ACC112 (cell line): ENCODE measurements around the gene PFKP.

Experiments
- H2AFZ ChIP-seq: fragments of 200-600 bp; sonication (generic); one replicate; pipeline ENCODE4 v1.6.0; 2017; ENCODE audit warnings: antibody characterized with exemption, low read length; ENCODE audit not compliant: unreplicated experiment
- H3K27ac ChIP-seq: fragments of 200-600 bp; sonication (generic); 2 replicates; pipeline ENCODE4 v1.5.1; 2014; ENCODE audit warnings: low read depth, mild to moderate bottlenecking, antibody characterized with exemption, low read length, moderate library complexity
- H3K27me3 ChIP-seq: fragments of 200-600 bp; sonication (generic); 2 replicates; pipeline ENCODE4 v1.6.1; 2014; ENCODE audit warnings: mild to moderate bottlenecking, antibody characterized with exemption, low read length, moderate library complexity, mixed read lengths; ENCODE audit not compliant: insufficient read depth
- H3K36me3 ChIP-seq: fragments of 200-600 bp; sonication (generic); 2 replicates; pipeline ENCODE4 v1.6.1; 2016; ENCODE audit warnings: mild to moderate bottlenecking, antibody characterized with exemption, low read length, moderate library complexity, mixed read lengths; ENCODE audit not compliant: insufficient read depth
- H3K4me1 ChIP-seq: fragments of 200-600 bp; sonication (generic); one replicate; pipeline ENCODE4 v1.6.1; 2016; ENCODE audit warnings: low read length, mixed read lengths; ENCODE audit not compliant: insufficient read depth, unreplicated experiment, control insufficient read depth
- H3K4me3 ChIP-seq: fragments of 200-600 bp; sonication (generic); 2 replicates; pipeline ENCODE4 v1.5.1; 2014; ENCODE audit warnings: mild to moderate bottlenecking, low read depth, low read length
- H3K79me2 ChIP-seq: fragments of 200-600 bp; sonication (generic); one replicate; pipeline ENCODE4 v1.6.0; 2016; ENCODE audit warnings: low read length; ENCODE audit not compliant: control insufficient read depth, unreplicated experiment, insufficient read depth

Gene PFKP

DNA sequence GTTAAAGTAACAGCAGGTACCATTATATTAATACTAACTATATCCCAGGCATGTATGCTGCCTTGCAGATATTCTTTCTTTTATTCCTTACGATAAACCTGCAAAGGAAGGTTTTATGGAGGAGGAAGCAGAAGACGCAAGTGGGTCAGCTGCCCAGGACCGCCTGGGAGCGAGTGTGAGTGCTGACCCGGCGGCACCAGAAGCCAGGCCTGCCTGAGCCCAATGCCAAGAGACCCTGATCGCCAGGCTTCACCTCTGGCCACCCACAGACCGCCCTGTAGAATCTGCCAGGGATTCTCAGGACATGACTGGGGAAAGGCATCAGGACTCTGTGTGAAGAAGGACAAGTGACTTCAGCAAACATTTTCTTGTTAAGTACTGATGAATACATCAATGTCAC is 78.9 kb downstream of the PFKP start:
- no peak overlapping the region for H3K4me3 ChIP-seq
- H3K4me1 ChIP-seq = no peaks in the 10 kb centered on the region
- H3K79me2 ChIP-seq = no peaks in the 10 kb centered on the region
- no peaks in the 10 kb centered on the region for H3K27me3 ChIP-seq
- H3K36me3 ChIP-seq = peaks cover 33% of the 10 kb centered on the region
- H3K27ac ChIP-seq = no peak overlapping the region
- no peak overlapping the region for H2AFZ ChIP-seq

DNA sequence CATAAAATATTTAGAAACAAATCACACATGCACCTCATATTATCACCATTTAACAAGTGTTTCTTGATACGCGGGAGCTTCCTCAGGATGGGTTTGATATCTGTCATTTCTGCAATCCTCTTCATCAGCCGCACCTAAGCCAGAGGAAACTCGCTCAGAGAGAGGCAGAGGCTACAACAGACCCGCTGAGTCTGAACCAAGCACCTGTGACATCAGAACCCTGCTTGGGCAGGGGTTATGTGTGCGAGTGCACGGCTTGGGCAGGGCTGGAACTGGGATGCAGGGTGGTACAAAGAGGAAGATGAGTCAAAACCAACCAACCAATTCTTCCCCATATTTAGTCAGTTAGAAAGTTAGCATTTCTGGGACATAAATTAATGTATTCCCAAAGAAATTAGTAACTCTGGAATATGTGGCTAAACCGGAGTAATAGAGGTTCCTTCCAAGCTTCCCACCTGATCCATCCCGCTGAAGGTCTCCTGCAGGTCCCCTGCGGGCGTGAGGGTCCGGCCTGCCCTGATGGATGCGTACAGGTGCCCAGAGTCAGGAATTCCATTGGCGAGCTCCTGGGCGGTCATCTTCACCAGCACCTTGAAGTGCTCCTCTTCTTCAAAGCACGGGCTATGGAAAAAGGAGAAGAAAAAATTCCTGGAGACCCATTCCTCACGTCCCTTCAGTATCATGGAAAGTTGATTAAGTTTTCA is 79.9 kb downstream of the PFKP start:
- Histone ChIP-seq H2AFZ (no peak overlapping the region), H3K79me2 (no peaks in the 10 kb centered on the region), H3K4me1 (no peaks in the 10 kb centered on the region), H3K27me3 (no peaks in the 10 kb centered on the region), H3K36me3 (peaks cover 35% of the 10 kb centered on the region), H3K4me3 (no peak overlapping the region), H3K27ac (no peak overlapping the region)

DNA sequence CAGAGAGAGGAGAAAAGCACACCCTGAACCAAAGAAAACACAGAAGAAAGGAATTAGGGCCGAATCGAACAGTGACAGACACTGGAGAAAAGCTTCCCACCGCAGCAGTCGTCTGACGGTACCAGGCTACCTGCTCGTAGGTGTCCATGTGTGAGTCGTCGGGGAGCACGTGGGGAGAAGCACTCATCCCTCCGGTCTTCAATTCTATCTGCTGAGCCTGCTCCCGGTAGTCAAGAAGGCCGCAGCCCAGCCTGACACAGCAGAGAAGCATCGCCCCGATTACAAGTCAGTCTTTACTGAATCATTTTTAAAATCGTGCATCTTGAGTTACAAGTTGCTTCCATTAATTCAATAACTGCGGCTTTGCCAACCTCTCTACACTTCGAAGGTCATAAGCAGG is 80.7 kb downstream of the PFKP start:
- Histone ChIP-seq H3K4me1 (no peaks in the 10 kb centered on the region), H3K27ac (no peak overlapping the region), H2AFZ (no peak overlapping the region), H3K79me2 (no peaks in the 10 kb centered on the region), H3K36me3 (peaks cover 37% of the 10 kb centered on the region), H3K4me3 (no peak overlapping the region), H3K27me3 (no peaks in the 10 kb centered on the region)

DNA sequence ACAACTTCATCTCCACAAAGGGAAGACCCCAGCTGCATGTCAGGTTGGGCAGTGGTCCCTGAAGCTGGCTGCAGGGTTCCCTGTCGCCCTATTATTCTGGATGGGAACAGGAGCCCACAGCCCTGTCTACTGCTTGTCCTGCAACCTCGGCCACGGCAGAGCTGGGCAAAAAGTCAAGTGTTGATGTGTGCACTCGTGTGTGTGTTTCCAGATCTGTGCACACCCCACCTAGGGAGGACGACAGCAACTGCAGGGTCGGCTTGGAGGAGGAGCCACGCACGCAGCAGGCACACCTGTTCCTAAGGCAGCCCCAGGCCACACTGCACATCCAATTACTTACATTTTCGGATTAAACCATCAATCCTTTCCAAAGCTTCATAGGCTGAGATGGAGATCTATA is 81.6 kb downstream of the PFKP start:
- no peaks in the 10 kb centered on the region for H3K79me2 ChIP-seq
- H3K27ac ChIP-seq = no peak overlapping the region
- no peak overlapping the region for H2AFZ ChIP-seq
- H3K27me3 ChIP-seq = no peaks in the 10 kb centered on the region
- no peaks in the 10 kb centered on the region for H3K4me1 ChIP-seq
- H3K36me3 ChIP-seq = peaks cover 39% of the 10 kb centered on the region
- no peak overlapping the region for H3K4me3 ChIP-seq

DNA sequence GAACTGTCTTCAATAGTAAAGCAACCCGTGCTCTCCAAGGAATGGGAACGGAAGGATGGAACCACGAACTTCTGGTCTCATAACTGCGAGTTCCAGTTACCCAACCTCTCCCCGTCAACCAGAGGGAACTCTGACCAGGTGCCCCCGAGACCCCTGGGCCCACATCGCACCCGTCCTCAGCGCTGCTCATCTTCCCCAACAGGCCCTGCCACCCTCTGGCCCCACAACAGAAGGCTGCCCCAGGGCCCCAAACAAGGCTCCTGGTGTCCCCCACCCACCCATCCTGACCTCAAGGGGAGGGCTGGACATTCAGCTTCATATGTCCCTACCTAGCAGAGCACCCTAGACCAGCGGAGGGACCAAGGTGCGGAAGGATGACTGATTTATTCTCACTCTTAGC is 82.6 kb downstream of the PFKP start:
- Histone ChIP-seq H3K36me3 (peaks cover 42% of the 10 kb centered on the region), H3K79me2 (no peaks in the 10 kb centered on the region), H2AFZ (no peak overlapping the region), H3K27ac (no peak overlapping the region), H3K27me3 (no peaks in the 10 kb centered on the region), H3K4me3 (no peak overlapping the region), H3K4me1 (no peaks in the 10 kb centered on the region)

DNA sequence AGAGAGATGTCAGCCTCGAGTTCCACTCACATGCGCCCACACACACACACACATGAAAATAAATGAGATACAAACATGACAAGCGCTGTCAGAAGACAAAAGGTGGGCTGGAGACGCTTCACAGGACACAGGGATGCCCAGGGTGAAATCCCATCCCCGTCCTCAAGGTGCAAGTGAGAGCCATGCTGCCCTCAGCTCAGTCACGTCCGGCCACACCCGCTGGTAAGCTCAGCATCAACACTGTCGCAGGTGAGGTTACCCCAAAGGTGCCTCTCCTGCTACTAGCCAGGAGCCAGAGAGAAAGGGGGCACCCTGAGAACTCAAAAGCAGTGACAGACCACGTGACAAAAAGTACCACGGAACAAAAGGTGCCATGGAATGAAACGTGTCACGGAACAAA is 83.0 kb downstream of the PFKP start:
- Histone ChIP-seq H3K4me3 (no peak overlapping the region), H3K4me1 (no peaks in the 10 kb centered on the region), H3K27ac (no peak overlapping the region), H3K79me2 (no peaks in the 10 kb centered on the region), H2AFZ (no peak overlapping the region), H3K36me3 (peaks cover 41% of the 10 kb centered on the region), H3K27me3 (no peaks in the 10 kb centered on the region)

DNA sequence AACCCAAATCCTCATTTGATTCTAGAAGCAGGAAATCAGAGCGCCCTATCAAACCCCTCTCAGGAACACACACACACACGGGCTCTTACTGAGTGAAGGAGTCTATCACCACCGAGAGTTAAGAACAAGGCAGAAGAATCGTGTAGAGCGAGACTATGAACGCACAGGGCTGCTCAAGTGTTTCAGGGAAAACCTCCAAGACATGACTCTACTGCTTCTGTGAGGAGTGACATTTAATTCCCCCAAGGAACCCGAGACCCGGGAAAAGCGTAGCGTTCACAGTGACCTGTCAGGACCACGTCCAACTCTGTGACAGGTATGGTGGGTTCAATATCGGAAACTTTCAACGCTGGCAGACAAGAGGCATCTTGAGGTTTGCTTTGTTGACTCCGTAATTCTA is 83.6 kb downstream of the PFKP start:
- Histone ChIP-seq H3K79me2 (no peaks in the 10 kb centered on the region), H3K27ac (no peak overlapping the region), H3K36me3 (peaks cover 41% of the 10 kb centered on the region), H3K4me1 (no peaks in the 10 kb centered on the region), H3K4me3 (no peak overlapping the region), H3K27me3 (no peaks in the 10 kb centered on the region), H2AFZ (no peak overlapping the region)

DNA sequence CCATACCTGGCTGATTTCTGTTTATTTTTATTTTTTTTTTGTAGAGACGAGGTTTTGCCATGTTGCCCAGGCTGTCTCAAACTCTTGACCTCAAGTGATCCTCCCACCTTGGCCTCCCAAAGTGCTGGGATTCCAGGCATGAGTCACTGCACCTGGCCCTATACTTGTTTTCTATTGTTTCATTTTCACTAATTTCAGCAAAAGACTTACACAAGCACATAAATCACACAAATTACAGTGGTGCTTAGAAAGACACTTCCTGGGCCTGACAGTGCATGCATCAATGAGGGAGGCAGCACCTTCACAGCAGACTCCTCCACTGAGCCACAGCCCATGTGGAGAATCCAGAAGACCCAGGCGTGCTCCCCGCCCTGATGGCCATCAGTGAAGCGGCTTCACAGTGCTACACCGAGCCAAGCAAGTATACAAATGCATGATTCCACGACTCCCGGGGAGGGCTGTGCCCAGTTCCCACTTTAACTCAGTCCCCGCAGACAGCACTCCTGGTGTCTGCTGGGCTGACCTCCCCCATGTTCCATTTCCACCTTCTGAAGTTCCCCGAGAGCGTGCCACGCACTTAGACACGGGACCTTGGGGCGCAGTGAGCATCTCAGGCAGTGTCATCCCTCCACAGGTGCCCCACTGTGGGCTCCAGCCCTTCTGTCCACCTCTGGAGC is 84.7 kb downstream of the PFKP start:
- H3K36me3 ChIP-seq = peaks cover 43% of the 10 kb centered on the region
- H2AFZ ChIP-seq = no peak overlapping the region
- H3K4me3 ChIP-seq = no peak overlapping the region
- H3K27ac ChIP-seq = no peak overlapping the region
- no peaks in the 10 kb centered on the region for H3K27me3 ChIP-seq
- no peaks in the 10 kb centered on the region for H3K4me1 ChIP-seq
- H3K79me2 ChIP-seq = no peaks in the 10 kb centered on the region

DNA sequence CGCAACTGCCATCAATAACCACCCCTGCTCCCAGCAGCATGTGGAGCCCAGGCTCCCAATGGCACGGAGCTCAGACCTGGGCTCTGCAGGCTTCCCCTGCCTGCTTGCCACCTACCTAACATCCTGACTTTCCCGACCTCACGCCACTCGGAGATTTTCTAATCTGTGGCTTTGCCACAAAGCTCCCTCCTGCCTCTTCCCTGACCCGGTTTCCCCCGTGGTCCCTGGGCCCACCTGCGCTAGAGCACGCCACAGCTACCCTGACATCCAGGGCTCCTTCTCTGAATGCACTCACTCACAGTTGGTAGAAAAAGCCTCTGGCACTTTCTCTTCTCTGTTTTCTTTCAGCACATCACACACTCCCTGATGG is 85.2 kb downstream of the PFKP start:
- no peak overlapping the region for H3K27ac ChIP-seq
- H3K36me3 ChIP-seq = peaks cover 40% of the 10 kb centered on the region
- no peaks in the 10 kb centered on the region for H3K4me1 ChIP-seq
- H3K27me3 ChIP-seq = no peaks in the 10 kb centered on the region
- H3K4me3 ChIP-seq = no peak overlapping the region
- H2AFZ ChIP-seq = no peak overlapping the region
- H3K79me2 ChIP-seq = no peaks in the 10 kb centered on the region

DNA sequence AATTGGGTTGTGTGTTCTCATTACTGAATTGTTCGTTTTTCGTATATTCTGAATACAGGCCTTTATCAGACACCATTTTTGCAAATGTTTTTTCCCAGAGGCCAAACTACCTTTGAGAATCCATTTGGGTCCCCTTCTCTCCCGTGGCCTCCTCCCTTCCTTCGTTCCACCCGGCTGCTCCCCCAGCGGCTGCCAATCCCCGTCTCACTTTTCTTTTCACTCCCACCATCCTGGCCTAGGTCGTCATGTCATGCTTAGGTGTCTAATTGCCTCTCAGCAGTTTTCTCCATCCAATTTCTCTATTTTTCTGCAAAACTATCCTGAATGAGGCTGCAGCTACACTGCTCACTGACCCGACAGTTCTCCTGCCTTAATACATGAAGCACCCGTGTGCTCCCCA is 87.3 kb downstream of the PFKP start:
- Histone ChIP-seq H3K27me3 (no peaks in the 10 kb centered on the region), H3K36me3 (peaks cover 44% of the 10 kb centered on the region), H3K4me1 (no peaks in the 10 kb centered on the region)

DNA sequence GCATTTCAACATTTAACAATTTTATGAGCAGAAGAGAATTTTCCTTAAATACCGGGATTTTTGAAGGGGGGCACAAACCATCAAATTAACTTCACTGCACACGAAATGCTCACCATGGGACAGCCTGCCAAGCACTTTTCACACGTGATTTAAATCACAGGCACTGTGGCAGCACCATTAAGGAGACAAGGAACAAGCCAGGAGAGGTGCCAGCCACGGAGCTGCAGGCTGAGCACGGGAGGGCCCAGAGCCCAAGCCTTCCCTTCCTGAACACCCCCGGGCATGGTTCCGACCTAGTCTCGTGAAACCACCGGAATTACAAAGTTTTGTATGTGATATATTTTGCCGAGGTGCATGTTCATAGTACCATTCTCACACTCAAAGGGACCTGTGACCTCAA is 91.8 kb downstream of the PFKP start:
- no peaks in the 10 kb centered on the region for H3K4me1 ChIP-seq
- H3K79me2 ChIP-seq = no peaks in the 10 kb centered on the region
- no peak overlapping the region for H3K27ac ChIP-seq
- H3K36me3 ChIP-seq = peaks cover 38% of the 10 kb centered on the region
- no peak overlapping the region for H3K4me3 ChIP-seq
- no peak overlapping the region for H2AFZ ChIP-seq
- H3K27me3 ChIP-seq = no peaks in the 10 kb centered on the region

More for the DNA sequence above, 87.3 kb downstream of the PFKP start:
- Histone ChIP-seq H3K27ac (no peak overlapping the region), H2AFZ (no peak overlapping the region), H3K4me3 (no peak overlapping the region), H3K79me2 (no peaks in the 10 kb centered on the region)
